Effector memory CD4-positive, alpha-beta T cell (primary cell): ENCODE results near the gene CCDC192.

Experiments used
- DNase-seq, 3 donors: peaks; one replicate each; pipeline ENCODE4 v3.0.0-alpha.2; 2020
- H3K27ac ChIP-seq: 2 replicates; pipeline ENCODE4 v1.7.0; 2013; ENCODE audit warnings: mild to moderate bottlenecking, low read length, moderate library complexity; ENCODE audit not compliant: insufficient read depth, poor library complexity, severe bottlenecking
- H3K27me3 ChIP-seq: replicated peaks from 2 replicates; pipeline ENCODE4 v1.7.0; 2013; ENCODE audit warnings: mild to moderate bottlenecking, low read length; ENCODE audit not compliant: insufficient read depth, control insufficient read depth, poor library complexity, severe bottlenecking
- H3K36me3 ChIP-seq: 2 replicates; pipeline ENCODE4 v1.7.0; 2013; ENCODE audit warnings: mild to moderate bottlenecking, low read length, moderate library complexity; ENCODE audit not compliant: control insufficient read depth, insufficient read depth
- H3K4me1 ChIP-seq: 2 replicates; pipeline ENCODE4 v1.7.0; 2013; ENCODE audit warnings: low read length, mild to moderate bottlenecking; ENCODE audit not compliant: control insufficient read depth, insufficient read depth, poor library complexity, severe bottlenecking
- H3K4me3 ChIP-seq: 2 replicates; pipeline ENCODE4 v1.7.0; 2013; ENCODE audit warnings: low read length, low read depth, mild to moderate bottlenecking; ENCODE audit not compliant: insufficient read depth, poor library complexity, severe bottlenecking
- H3K9me3 ChIP-seq: 2 replicates; pipeline ENCODE4 v1.7.0; 2013; ENCODE audit warnings: mild to moderate bottlenecking, low read length, moderate library complexity; ENCODE audit not compliant: control insufficient read depth

The CCDC192 gene

DNA sequence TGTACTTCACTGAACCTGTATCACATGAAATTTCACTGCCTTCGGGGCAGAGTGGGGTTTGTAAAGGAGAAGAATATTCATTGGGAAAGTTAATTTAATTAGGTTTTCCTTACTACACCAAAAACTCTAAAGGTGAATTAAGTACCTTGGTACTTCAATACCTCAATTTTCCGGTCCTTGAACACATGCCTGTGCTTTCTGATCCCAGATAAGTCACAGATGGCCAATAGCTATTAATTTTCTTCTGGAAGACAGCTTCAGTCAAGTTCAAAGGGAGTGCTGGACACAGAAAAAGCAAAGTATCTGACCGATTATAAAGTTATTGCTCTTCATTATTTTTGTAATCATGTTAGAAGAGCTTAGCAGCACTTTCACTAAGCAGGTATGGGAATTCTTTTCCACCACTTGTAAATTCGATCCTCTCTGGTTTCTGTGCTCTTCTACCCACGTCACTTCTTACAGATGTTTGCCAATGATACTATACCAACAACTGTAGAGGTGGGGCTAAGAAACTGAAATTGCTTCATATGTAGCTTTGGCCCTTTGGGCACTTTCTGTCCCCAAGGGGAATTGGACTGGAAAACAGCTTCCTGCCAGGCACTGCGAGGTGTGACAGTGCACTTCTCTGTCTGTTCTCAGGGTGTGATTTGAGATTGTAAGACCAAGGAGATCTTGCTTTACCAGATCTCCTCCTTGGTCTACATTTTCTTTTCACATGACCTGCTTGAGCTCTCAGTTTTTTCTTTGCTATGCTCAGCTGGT lies 164.0 kb downstream of the CCDC192 start:
- Histone ChIP-seq H3K9me3 (no peaks in the 10 kb centered on the region), H3K27me3 (no peaks in the 10 kb centered on the region), H3K36me3 (no peaks in the 10 kb centered on the region), H3K4me1 (no peaks in the 10 kb centered on the region), H3K27ac (no peak overlapping the region), H3K4me3 (no peak overlapping the region)
- no peak for DNase-seq

DNA sequence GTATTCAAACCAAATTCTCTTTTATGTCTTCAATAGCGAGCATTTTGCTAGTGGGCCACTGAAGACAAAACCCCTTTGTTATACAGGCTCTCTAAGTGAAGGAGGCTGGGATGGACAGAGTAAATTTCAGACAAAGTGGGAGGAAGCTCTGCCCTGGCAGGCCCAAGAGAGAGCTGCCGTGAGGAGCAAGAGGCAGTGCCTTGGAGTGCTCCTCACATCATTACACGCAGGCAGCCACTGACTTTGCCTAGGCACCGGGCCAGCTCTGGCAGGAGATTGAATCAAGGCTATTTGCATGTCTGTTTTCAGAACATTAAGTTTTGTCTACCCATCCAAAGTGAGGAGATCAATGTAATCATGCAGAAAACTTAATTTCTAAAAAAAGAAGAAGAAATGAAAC lies 167.7 kb downstream of the CCDC192 start:
- Histone ChIP-seq H3K27ac (no peak overlapping the region), H3K36me3 (no peaks in the 10 kb centered on the region), H3K4me1 (no peaks in the 10 kb centered on the region), H3K27me3 (no peaks in the 10 kb centered on the region), H3K4me3 (no peak overlapping the region), H3K9me3 (no peaks in the 10 kb centered on the region)
- no peak for DNase-seq

DNA sequence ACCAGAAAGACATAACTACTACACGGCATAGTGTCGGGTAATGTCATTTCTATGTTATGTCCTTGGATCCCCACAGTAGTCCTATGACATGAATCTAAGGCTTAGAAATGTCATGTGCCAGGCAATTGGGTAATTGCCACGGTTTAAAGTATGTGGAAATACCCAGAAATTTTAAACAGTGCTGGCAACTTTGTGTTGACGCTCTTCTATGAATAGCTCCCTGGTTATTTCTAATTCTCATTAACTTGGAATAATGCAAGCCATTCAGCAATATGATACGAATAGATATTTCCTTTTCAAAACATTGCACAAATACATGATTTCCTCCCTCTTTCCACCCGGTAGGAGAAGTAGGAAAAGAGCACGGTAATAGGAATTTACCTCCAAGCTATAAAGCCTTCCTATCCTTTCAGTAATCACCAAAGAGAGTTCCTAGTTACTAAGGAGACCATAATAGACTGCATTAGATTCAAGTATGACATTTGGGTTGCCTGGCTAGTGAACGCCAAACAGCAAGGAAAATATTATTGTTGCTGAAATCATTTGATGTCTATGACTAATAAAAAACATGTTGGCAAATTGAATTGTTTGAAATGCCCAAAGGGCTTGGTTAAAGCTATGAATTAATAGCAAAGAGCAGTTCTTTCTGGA lies 168.4 kb downstream of the CCDC192 start:
- H3K27ac ChIP-seq, result no peak overlapping the region
- H3K27me3 ChIP-seq, result no peaks in the 10 kb centered on the region
- DNase-seq, result no peak
- H3K4me1 ChIP-seq, result no peaks in the 10 kb centered on the region
- H3K36me3 ChIP-seq, result no peaks in the 10 kb centered on the region
- H3K4me3 ChIP-seq, result no peak overlapping the region
- H3K9me3 ChIP-seq, result no peaks in the 10 kb centered on the region

DNA sequence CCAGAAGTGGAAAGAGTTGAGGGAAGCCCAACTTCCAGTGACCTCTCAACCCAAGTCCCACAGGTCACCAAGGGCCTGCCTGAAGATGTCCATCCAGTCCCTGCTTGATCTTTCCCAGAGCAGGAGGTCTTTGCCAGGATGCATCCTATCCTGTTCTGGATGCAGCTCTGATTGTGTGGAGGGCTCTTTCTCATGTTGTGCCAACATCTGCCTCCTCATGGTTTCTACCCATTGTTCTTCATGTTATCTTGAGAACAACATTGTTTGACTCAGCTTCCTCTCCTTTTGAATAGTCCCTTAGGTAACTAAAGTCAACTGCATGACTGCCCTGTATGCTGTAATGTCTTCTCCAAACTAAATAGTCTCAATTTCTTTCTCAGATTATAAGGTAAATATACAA lies 169.3 kb downstream of the CCDC192 start:
- Histone ChIP-seq H3K9me3 (no peaks in the 10 kb centered on the region), H3K4me1 (no peaks in the 10 kb centered on the region), H3K36me3 (no peaks in the 10 kb centered on the region), H3K27me3 (no peaks in the 10 kb centered on the region), H3K4me3 (no peak overlapping the region), H3K27ac (no peak overlapping the region)
- DNase-seq, result no peak

- DNase-seq, result no peak
- Histone ChIP-seq H3K27me3 (no peaks in the 10 kb centered on the region), H3K9me3 (no peaks in the 10 kb centered on the region), H3K36me3 (no peaks in the 10 kb centered on the region), H3K27ac (no peak overlapping the region), H3K4me1 (no peaks in the 10 kb centered on the region), H3K4me3 (no peak overlapping the region)
These were observed 172.2 kb downstream of the CCDC192 start for GRCh38 chr5:127875235-127876021.

- Histone ChIP-seq H3K36me3 (no peaks in the 10 kb centered on the region), H3K27ac (no peak overlapping the region), H3K4me3 (no peak overlapping the region), H3K9me3 (no peaks in the 10 kb centered on the region), H3K27me3 (no peaks in the 10 kb centered on the region), H3K4me1 (no peaks in the 10 kb centered on the region)
- no peak for DNase-seq
These were observed 173.2 kb downstream of the CCDC192 start for GRCh38 chr5:127876384-127876783.

DNA sequence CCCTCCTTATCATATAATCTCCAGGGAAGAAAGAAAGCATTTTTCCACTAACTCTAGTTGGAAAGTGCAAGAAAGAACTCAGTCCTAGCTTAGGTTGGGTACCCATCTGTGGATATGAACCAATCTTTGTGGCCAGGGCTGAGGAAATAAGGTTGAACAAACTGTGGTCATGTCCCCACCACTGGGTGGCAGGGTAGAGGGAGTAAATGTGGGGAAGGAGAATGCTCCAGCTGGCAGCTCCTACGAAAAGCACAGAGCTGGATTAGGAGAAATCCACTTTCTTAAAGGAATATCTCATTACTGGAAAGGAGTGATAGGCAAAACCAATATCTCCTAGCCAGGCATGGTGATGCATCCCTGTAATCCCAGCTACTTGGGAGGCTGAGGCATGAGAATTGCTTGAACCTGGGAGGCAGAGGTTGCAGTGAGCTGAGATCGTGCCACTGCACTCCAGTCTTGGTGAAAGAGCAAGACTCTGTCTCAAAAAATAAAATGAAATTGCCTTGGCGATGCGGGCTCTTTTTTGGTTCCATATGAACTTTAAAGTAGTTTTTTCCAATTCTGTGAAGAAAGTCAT lies 175.1 kb downstream of the CCDC192 start:
- Histone ChIP-seq H3K4me3 (no peak overlapping the region), H3K36me3 (no peaks in the 10 kb centered on the region), H3K4me1 (no peaks in the 10 kb centered on the region), H3K9me3 (no peaks in the 10 kb centered on the region), H3K27ac (no peak overlapping the region), H3K27me3 (no peaks in the 10 kb centered on the region)
- no peak for DNase-seq

DNA sequence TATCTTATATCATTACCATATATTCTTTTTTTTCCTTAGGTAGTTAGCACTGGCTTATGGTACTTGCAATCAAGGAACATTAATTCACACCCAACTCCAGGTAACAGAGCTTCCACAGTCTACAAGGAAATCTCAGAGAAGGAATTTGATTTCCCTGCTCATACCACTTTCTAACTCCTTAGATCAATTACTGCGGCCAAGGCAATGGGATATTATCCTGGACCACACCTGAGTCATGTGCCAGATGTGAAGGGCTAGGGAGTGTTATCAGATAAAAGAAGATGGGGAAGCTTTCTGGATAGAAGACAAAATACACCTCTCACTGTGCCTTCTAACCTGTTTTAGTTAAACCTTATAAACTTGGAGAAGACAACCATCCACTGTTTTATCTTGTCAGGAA lies 181.2 kb downstream of the CCDC192 start:
- no peaks in the 10 kb centered on the region for H3K36me3 ChIP-seq
- no peaks in the 10 kb centered on the region for H3K4me1 ChIP-seq
- DNase-seq, result no peak
- no peak overlapping the region for H3K4me3 ChIP-seq
- H3K27ac ChIP-seq, result no peak overlapping the region
- H3K27me3 ChIP-seq, result no peaks in the 10 kb centered on the region
- H3K9me3 ChIP-seq, result no peaks in the 10 kb centered on the region

DNA sequence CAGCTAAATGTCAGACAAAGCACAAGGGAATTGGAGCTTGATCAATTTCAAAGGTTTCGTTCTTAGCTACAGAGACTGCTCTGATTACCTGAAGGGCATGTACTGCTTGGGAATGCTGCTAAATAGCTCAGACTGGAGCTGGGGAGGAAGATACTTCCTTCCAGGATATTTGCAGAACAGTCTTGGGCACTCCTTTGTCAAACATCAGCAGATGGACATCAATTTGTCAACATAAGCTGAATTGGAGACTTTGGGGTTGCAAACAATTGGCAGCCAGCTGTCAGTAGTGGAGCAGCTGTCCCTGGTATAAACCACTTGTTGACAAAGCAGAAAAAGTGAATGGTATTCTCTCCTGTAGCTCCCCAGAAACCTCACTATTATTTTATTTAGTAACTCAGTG lies 182.0 kb downstream of the CCDC192 start:
- Histone ChIP-seq H3K27ac (no peak overlapping the region), H3K4me1 (no peaks in the 10 kb centered on the region), H3K9me3 (no peaks in the 10 kb centered on the region), H3K36me3 (no peaks in the 10 kb centered on the region), H3K4me3 (no peak overlapping the region), H3K27me3 (no peaks in the 10 kb centered on the region)
- DNase-seq, result no peak

- Histone ChIP-seq H3K27ac (no peak overlapping the region), H3K9me3 (no peaks in the 10 kb centered on the region), H3K36me3 (no peaks in the 10 kb centered on the region), H3K27me3 (no peaks in the 10 kb centered on the region), H3K4me1 (no peaks in the 10 kb centered on the region), H3K4me3 (no peak overlapping the region)
- DNase-seq, result no peak
These were observed 182.9 kb downstream of the CCDC192 start for GRCh38 chr5:127886081-127886480.
